NT2/D1 (cell line): ENCODE results near the gene LDLRAD2.

ENCODE experiments used
- SUZ12 ChIP-seq: IDR thresholded peaks from 2 replicates; pipeline ENCODE4 v1.6.1; 2011; ENCODE audit not compliant: insufficient read length, insufficient read depth; ENCODE audit errors: extremely low read depth
- ZNF274 ChIP-seq: IDR thresholded peaks from 2 replicates; pipeline ENCODE4 v1.6.1; 2011; ENCODE audit warnings: mild to moderate bottlenecking, low read depth, low read length

DNA sequence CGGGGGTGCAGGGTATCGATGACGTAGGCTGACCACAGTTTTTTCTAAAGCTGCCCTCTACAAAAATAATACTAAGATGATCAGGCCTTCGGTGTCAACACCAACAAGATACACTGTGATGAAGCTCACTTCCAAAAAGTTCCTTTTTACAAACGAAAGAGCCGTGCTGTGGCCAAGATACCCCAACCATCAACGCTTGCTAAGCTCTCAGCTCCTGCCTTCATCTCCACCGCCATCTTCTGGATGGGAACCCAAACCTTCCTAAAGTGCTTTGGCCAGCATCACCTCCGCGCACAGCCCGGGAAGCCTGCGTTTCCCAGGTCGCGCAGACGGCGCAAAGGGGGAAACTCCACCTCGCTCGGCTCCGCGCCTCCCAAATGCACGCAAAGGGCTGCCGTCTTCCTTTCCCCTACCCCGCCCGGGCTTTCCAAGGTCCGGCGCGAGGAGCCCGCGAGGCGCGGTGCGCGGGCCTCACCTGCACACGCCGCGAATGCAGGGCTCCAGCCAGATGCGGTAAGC lies 29.7 kb upstream of the LDLRAD2 start:
- TF ChIP-seq ZNF274 (no peak), SUZ12 (no peak)
